GM21619 (cell line): Measurements from ENCODE around the gene SCAI.
A peak's percentile ranks its signal among the peaks of the same experiment; 100 is the strongest.
"Not testable (repeated sequence)": the region's sequence is repeated elsewhere in the genome, so short reads cannot be mapped to it uniquely, and the experiment has no call there.

Source experiments
- ATAC-seq: cut with Tn5 transposase; IDR thresholded peaks from one replicate; pipeline ENCODE4 v1.9.1; 2021; ENCODE audit not compliant: unreplicated experiment

SCAI gene

DNA sequence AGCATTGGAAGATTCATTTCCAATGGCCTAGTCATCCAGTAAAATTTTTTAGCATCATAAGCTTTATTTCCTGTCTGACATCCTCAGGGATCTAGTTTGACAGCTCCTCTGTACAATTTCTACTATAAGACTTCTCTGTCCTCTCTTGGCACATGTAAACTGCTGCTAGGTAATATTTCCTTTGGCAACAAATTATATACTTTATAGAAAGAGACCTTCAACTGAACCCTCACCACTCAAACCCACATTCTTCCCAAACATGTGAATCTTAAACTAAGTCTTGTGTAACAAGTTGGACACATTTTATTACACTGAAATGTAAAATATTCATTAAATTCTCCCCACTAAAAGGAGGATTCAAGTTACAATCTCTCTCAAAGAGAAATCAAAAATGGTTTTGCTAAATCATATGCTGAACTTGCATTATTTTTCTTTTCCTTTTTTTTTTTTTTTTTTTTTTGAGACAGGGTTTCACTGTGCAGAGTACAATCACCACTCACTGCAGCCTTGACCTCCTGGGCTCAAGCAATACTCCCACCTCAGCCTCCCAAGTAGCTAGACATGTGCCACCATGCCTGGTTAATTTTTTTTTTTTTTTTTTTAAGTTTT lies 36.9 kb downstream of the SCAI start:
- ATAC-seq: no peak

DNA sequence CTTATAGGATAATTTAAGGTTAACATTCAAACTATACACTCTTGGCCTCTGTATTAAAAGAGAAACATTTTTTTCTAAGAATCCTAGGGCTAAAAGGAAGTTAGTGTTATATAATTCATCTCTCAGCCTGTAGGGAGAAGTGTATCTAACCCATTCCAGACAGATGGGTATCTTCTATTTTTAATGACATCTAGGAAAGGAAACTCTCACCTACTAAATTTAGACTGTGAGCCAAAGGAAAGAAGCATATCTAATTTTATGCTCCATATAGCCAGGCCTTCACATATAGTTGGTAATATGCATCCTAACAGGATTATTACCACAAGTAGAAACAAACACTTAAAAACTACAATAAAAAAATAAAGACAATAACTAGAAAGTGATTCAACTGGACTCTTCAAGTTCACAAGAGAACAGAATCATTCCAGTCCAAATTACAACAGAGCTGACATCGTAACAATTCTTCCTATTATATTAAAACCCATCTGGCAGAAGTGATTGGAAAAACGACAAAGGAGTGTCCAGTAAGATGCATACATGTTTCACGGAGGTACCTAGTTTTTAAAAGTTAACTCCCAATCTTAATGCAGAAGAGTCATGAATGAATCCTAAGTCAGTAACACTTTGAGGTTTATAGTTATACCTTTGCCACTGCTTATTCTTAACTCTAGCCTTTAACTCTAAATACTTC lies 39.4 kb downstream of the SCAI start:
- no peak for ATAC-seq

DNA sequence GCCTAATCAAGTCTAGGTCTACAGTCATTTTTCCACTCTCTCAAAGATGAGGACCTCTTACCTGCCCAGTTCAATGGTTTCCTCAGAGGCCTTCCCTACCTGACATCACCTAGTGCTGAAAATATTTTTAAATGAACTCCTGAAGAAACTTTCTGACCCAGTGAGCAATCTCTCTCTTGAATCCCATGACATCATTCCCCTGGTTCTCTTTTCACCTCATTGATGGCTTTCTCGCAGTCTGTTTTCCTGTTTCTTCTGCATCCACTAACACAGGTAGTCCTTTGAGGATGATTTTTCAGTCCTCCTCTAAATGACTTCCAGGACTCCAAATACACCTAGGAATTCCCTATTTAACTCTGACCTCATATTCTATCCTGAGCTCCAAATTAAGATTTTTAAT lies 40.3 kb downstream of the SCAI start:
- no peak for ATAC-seq

DNA sequence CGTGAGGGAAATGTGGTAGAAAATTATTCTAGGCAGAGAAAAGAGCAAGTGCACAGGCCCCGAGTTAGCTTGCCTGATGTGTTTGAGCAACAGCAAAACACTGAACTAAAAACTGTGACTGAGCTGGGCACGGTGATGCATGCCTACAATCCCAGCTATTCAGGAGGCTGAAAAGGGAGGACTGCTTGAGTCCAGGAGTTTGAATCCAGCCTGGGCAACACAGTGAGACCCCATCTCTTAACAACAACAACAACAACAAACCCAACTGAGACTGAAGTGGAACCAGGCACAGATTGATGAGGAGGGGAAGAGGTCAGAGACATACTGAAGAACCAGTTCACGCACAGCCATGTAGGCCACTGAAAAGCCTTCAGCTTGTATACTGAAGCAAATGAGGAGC lies 42.5 kb downstream of the SCAI start:
- no peak for ATAC-seq

DNA sequence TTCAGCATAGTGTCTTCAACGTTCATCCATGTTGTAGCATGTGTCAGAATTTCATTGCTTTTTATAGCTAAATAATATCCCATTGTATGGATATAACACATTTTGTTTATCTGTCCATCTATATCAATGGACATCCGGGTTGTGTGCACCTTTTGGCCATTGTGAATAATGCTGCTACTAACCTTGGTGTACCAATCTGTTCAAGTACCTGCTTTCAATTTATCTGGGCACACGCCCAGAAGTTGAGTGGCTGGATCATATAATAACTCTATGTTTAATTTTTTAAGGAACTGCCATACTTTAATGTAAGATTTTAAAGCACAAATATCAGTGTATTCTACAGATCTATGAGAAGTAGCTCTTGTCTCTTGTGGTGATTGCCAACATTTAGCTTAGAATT lies 43.5 kb downstream of the SCAI start:
- no peak for ATAC-seq

DNA sequence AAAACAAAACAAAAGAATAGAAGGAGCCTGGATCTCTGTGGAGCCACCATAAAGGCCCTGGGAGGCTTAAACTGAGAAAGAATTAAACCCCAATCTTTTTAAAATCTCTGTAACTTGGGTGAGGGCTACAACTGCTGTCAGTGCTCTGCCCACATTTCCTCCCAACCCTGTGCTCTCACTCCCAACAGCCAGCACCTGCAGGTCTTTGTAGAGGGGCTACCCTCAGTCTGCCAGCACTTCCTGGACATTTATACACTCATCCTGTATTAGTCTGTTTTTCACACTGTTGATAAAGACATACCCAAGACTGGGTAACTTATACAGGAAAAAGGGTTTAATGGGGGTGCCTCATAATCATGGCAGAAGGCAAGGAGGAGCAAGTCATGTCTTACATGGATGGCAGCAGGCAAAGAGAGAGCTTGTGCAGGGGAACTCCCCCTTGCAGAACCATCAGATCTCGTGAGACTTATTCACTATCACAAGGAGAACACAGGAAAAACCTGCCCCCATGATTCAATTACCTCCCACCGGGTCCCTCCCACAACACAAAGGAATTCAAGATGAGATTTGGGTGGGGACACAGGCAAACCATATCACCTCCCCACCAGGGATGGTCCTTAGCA lies 47.4 kb downstream of the SCAI start:
- no peak for ATAC-seq

DNA sequence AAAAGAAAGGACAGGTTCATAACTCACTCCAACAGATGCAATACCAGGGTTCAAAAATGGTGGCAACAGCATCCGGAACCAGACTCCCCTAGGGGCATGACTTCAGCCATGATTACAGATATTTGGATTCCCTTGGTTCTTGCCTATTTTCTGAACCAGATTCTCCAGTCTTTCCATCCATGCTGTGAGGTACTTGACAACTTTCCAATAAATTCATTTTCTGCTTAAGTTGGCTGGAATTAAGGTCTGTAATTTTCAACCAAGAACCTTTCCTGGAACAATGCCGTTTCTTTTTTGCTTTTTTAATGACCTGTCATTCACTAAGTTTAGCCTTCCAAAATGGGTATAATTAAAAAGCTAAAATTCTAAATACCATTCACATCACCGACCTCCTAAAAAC lies 52.2 kb downstream of the SCAI start:
- no peak for ATAC-seq

DNA sequence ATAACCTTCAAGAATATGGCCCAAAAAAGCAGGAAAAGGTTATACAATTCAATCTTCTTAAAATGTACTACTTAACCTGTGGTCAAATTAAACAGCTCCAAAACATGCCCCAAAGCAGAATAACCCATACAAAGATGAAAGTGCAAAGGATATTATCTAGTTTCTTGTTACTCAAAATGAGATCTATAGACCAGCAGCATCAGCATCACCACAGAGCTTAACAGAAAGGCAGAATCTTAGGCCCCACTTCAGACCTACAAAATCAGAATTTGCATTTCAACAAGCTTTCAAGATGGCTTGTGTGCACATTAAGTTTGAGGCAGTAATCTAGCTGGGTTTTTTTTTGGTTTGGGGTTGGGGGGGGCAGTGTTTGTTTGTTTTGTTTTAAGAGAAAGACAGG lies 54.0 kb downstream of the SCAI start:
- ATAC-seq: peak; percentile 47

DNA sequence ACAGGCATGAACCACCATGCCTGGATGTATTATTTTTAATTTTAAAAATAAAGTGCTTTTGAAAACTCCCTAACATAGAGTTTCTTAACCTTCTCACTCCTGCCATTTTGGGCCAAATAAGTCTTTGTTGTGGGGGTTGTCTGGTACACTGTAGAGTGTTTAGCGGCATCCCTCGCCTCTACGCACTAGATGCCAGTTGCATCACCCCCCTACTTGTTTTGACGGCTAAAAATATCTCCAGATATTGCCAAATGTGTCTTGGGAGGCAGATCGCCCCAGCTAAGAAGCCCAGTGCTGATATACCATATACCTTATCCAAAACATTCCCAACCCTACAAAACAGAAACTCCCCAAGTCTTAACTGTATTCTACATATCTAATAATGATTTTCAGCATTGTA lies 54.6 kb downstream of the SCAI start:
- ATAC-seq: no peak

DNA sequence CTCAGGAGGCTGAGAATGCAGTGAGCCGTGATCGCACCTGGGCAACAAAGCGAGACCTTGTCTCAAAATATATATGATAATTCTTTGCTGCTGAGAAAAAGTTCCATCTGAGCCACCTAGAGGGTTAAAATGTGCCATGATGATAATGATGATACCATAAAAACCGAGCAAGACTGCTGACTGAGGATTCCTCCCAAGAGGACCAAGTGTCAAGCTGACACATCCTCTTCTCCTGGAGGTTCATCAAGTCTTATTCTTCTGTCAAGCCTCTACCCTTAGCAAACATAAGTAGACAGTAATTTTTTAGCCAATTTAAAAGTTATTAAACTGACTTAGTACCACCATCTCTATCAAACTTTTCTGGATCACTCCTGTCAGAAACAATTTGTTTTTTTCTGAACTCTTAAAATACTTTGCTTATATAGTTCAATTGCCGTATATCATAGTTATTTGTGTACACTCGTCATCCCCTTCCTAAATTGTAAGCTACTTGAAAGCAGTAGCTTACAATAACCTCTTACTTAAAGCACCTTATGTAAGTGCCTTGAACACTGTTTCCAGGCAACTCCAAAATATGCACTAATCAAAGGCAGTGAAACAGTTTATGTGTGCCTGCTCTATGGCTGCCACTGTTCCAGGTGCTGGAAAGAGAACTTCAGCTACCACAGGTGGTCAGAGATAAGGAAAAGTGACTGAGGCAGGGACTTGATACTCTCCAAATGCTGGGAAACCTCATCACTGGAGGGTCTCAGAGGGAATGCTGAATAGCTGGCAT lies 57.4 kb downstream of the SCAI start:
- ATAC-seq: no peak

DNA sequence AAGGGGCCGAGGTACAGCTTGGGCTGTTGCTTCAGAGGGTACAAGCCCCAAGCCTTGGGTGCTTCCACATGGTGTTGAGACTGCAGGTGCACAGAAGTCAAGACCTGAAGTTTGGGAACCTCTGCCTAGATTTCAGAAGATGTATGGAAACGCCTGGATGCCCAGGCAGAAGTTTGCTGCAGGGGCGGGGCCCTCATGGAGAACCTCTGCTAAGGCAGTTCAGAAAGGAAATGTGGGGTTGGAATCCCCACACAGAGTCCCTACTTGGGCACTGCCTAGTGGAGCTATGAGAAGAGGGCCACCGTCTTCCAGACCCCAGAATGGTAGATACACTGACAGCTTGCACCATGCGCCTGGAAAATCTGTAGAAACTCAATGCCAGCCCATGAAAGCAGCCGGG lies 61.1 kb downstream of the SCAI start:
- not testable (repeated sequence) for ATAC-seq

DNA sequence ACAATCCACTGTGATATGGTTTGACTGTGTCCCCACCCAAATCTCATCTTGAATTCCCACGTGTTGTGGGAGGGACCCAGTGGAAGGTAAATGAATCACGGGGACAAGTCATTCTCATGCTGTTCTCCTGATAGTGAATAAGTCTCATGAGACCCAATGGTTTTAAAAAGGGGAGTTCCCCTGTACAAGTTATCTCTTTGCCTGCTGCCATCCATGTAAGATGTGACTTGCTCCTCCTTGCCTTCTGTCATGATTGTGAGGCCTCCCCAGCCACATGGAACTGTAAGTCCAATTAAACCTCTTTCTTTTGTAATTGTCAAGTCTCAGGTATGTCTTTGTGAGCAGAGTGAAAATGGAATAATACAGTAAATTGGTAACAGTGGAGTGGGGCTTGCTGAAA lies 62.5 kb downstream of the SCAI start:
- ATAC-seq: not testable (repeated sequence)

DNA sequence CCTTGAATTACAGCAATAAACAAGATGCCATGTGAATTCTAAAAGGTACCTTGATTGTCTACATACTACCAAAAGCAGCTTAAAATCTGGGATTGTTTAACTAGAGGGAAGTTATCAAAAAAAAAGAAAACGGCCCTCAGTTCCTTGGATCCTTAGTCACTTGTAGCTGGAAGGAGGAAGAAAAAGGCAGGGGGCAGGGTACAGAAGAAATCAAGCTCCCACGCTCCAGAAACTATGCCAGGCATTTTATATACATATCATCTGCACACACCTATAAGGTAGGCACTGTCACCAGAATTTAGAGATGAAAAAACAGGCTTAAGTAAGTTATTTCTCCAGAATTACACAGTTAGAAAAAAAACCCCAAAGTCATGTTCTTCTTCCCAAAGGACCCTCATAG lies 63.4 kb downstream of the SCAI start:
- no peak for ATAC-seq

DNA sequence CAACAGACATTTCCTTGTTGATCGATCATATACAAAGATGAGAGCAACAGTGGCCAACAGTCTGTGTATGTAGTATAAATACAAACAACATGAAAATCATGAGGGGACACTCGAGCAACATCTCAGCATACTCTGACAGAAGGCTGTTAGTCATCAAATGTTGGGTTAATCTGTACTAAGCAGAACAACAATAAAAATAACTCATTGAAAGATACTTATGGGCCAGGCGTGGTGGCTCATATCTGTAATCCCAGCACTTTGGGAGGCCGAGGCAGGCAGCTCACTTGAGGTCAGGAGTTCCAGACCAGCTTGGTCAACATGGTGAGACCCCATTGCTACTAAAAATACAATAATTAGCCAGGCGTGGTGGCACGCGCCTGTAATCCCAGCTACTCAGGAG lies 67.3 kb downstream of the SCAI start:
- no peak for ATAC-seq

DNA sequence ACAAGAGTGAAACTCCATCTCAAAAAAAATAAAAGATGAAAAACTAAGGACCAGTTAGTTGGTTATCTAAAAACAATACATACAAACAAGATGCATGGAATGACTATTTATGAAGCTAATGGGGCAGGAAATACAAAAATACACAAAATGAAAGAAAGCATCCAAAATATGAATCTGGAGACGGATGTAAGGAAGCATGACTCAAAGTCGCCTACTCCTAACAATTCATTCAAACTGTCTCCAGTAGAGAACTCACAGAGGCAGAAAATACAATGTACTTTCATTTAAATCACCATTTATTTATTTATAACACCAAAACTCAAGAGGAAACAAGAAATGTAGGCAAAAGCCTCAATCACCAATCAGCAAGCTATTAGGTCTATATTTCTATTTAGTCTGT lies 68.4 kb downstream of the SCAI start:
- ATAC-seq: no peak

DNA sequence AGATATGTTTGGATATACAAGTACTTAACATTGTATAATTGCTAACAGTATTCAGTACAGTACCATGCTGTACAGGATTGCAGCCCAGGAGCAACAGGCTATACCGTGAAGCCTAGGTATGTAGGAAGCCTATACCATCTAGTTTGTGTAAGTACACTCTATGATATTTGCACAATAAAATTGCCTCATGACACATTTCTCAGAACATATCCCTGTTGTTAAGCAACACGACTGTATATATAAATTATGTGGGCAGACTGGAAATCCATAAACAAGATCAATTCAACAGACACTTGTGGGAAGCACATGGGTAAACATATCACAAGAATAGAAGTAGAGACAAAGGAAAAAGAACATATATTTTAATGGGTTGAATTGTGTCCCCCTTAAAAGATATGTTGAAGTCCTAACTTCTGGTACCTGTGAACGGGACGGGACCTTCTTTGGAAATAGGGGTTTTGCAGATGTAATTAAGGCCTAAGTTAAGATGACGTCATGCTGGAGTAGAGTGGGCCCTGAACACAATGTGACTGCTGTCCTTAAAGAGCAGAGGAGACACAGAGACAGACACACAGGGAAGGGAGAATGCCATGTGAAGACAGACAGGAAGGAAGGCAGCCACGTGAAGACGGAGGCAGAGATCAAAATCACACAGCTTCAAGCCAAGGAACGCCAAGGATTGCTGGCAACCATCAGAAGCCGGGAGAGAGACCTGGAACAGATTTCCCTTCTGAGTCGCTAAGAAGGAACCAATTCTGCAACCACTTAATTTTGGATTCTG lies 76.3 kb downstream of the SCAI start:
- ATAC-seq: no peak

DNA sequence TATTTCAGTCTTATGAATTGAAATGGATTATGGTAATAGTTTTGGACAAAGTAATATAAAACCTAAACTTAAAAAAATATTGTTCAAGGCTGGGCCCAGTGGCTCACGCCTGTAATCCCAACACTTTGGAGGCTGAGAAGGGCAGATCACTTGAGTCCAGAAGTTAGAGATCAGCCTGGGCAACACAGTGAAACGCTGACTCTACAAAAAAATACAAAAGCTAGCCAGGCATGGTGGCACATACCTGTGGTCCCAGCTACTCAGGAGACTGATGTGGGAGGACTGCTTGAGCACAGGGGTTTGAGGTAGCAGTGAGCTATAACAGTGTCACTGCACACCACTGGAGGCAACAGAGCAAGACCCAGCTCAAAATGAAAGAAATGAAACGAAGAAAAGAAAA lies 81.9 kb downstream of the SCAI start:
- no peak for ATAC-seq

DNA sequence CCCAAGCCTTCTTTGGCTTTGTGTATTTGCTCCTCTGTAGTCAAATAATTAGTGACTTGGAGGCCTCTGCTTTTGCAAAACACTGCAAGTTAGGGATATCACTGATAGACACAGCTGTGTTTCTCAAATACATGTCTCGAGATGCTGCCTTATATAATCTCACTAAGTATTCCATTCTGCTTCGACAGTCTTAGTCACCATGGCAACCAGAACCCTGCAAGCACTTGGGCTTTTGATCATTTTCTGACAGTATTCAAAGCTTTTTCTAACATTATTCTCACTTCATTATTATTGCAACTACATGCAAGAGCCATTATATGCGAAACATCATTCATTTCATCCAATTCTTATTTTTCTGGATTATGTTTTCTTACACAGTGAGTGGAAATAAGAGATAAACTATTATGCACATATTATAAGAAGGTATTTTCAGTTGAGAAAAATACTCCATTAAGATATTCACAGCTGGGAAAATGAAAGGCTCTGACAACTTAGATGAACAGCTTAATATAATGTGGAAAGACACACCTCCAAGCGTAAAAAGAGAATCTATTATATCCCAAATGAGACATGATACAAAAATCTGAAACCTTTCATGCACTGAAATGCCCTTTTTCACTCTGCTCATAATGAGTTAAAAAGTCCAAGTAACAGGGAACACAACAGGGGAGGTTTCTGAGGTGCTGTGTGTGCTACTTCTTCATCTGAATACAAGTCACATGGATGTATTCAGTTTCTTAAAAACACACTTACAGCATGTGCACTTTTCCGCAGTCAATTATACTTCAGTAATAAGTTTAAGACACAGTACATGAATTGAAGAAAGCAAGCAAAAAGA lies 93.9 kb downstream of the SCAI start:
- ATAC-seq: no peak

DNA sequence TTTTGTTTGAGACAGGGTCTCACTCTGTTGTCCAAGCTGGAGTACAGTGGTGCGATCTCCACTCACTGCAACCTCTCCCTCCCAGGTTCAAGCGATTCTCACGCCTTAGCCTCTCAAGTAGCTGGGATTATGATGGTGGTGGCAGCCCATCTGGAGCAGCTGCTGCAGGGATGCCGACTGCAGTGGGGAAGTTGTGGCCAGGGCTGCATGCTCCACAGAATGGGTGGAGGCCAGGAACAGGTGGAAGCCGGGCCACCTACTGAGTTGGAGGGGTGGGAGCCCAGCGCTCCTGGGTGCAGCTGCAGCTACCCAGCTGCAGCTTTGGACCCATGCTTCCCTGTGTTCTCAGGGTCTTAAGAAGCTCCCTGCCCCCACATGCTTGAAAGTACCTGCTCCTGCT lies 99.7 kb downstream of the SCAI start:
- ATAC-seq: no peak

DNA sequence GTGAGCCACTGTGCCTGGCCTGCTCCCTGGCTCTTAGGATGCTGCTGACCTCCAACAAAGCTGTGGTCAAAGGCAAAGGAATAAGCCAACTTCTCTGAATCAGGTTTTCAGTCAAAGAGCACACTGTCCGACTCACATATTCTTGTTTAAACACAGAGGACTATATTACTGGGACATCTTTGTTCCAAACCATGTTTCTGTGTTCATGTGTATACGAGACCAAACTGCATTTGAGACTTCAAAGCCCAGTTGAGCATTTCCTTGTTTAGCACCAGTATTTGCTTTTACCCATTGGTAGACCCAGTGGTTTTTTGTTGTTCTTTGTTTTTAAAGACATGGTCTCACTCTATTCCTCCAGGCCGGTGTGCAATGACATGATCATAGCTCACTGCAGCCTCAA lies 100.2 kb downstream of the SCAI start:
- no peak for ATAC-seq
